OCI-LY3 (cell line): ENCODE measurements around the gene WWC1.

ENCODE experiments used
- H2AFZ ChIP-seq: fragments of 200-600, 300-600 bp; shearing (Covaris generic); 2 replicates; pipeline ENCODE4 v1.6.0; 2014; ENCODE audit warnings: antibody characterized with exemption, low read depth, low read length
- H3K27ac ChIP-seq: fragments of 200-600, 300-600 bp; sonication (generic); 2 replicates; pipeline ENCODE4 v1.5.1; 2014; ENCODE audit warnings: mild to moderate bottlenecking, low read length, moderate library complexity, mixed read lengths
- H3K27me3 ChIP-seq: fragments of 200-600, 300-600 bp; sonication (generic); 2 replicates; pipeline ENCODE4 v1.6.1; 2014; ENCODE audit warnings: low read depth, low read length, mixed read lengths
- H3K36me3 ChIP-seq: fragments of 200-600, 300-600 bp; sonication (generic); replicated peaks from 2 replicates; pipeline ENCODE3; 2014; ENCODE audit warnings: low read depth, low read length, mixed read lengths
- H3K4me1 ChIP-seq: fragments of 300-600, 200-600 bp; sonication (generic); 2 replicates; pipeline ENCODE4 v1.6.1; 2014; ENCODE audit warnings: low read length, mixed read lengths
- H3K4me2 ChIP-seq: fragments of 200-600, 300-600 bp; sonication (generic); 2 replicates; pipeline ENCODE4 v1.6.1; 2014; ENCODE audit warnings: low read length, mixed read lengths
- H3K4me3 ChIP-seq: fragments of 300-600, 200-600 bp; sonication (generic); 2 replicates; pipeline ENCODE4 v1.5.1; 2014; ENCODE audit warnings: antibody characterized with exemption, mild to moderate bottlenecking, low read length, moderate library complexity
- H3K79me2 ChIP-seq: fragments of 300-600, 200-600 bp; shearing (Covaris generic); 2 replicates; pipeline ENCODE4 v1.6.1; 2014; ENCODE audit warnings: mild to moderate bottlenecking, low read length, mixed read lengths
- H3K9ac ChIP-seq: fragments of 300-600, 200-600 bp; shearing (Covaris generic); 2 replicates; pipeline ENCODE4 v1.6.0; 2014; ENCODE audit warnings: mild to moderate bottlenecking, low read length, moderate library complexity
- H3K9me3 ChIP-seq: fragments of 200-600, 300-600 bp; shearing (Covaris generic); 2 replicates; pipeline ENCODE4 v1.6.1; 2014; ENCODE audit warnings: low read length, mixed read lengths; ENCODE audit not compliant: insufficient read depth
- H4K20me1 ChIP-seq: fragments of 200-600, 300-600 bp; sonication (generic); 2 replicates; pipeline ENCODE4 v1.6.1; 2016; ENCODE audit warnings: low read length, mixed read lengths; ENCODE audit not compliant: insufficient read depth
- CTCF ChIP-seq: fragments of 200-600, 300-600 bp; sonication (generic); IDR thresholded peaks from 2 replicates; pipeline ENCODE4 v1.5.1; 2014; ENCODE audit warnings: antibody characterized with exemption, low read length, low read depth
- EZH2phosphoT487 ChIP-seq: fragments of 200-600 bp; shearing (Covaris generic); IDR thresholded peaks from 2 replicates; pipeline ENCODE4 v1.6.1; 2018; ENCODE audit warnings: antibody characterized with exemption, mixed run types, low read depth

Gene WWC1

GRCh38 chr5:168327994-168328393 lies 36.5 kb downstream of the WWC1 start:
- H2AFZ ChIP-seq = no peak overlapping the region
- peaks cover 17% of the 10 kb centered on the region for H3K4me1 ChIP-seq
- H3K4me2 ChIP-seq = peak overlapping the region; percentile 56
- H3K79me2 ChIP-seq = peaks cover 15% of the 10 kb centered on the region; the same call in 1 of the 2 replicates
- H3K4me3 ChIP-seq = 0 out of 2 replicates have a peak overlapping the region, but pooled peaks have one; percentile 40
- H3K9ac ChIP-seq = no peak overlapping the region
- TF ChIP-seq EZH2phosphoT487 = no peak
- no peak overlapping the region for H3K27ac ChIP-seq
- peaks cover 30% of the 10 kb centered on the region for H4K20me1 ChIP-seq
- H3K27me3 ChIP-seq = no peaks in the 10 kb centered on the region
- no peaks in the 10 kb centered on the region for H3K36me3 ChIP-seq
- no peaks in the 10 kb centered on the region for H3K9me3 ChIP-seq

- Histone ChIP-seq H3K9ac (no peak overlapping the region), H4K20me1 (peaks cover 32% of the 10 kb centered on the region), H3K27me3 (no peaks in the 10 kb centered on the region), H3K36me3 (no peaks in the 10 kb centered on the region), H3K9me3 (no peaks in the 10 kb centered on the region), H3K27ac (no peak overlapping the region), H3K4me2 (peak overlapping the region; percentile 56), H3K4me3 (0 out of 2 replicates have a peak overlapping the region, but pooled peaks have one; percentile 40), H3K4me1 (peaks cover 17% of the 10 kb centered on the region), H2AFZ (no peak overlapping the region), H3K79me2 (peaks cover 15% of the 10 kb centered on the region; the same call in 1 of the 2 replicates)
- TF ChIP-seq EZH2phosphoT487 (no peak), CTCF (no peak)
These were observed 37.4 kb downstream of the WWC1 start for GRCh38 chr5:168328814-168329213.

- peaks cover 15% of the 10 kb centered on the region; the same call in 1 of the 2 replicates for H3K79me2 ChIP-seq
- H3K4me3 ChIP-seq = no peak overlapping the region
- H3K4me1 ChIP-seq = peaks cover 17% of the 10 kb centered on the region
- no peak overlapping the region for H3K4me2 ChIP-seq
- H3K9ac ChIP-seq = no peak overlapping the region
- no peak overlapping the region for H2AFZ ChIP-seq
- peaks cover 34% of the 10 kb centered on the region for H4K20me1 ChIP-seq
- no peak for TF ChIP-seq CTCF
- no peaks in the 10 kb centered on the region for H3K9me3 ChIP-seq
- no peak overlapping the region for H3K27ac ChIP-seq
- H3K27me3 ChIP-seq = no peaks in the 10 kb centered on the region
- H3K36me3 ChIP-seq = no peaks in the 10 kb centered on the region
These were observed 37.9 kb downstream of the WWC1 start for GRCh38 chr5:168329302-168329701.

GRCh38 chr5:168332042-168332441 lies 40.6 kb downstream of the WWC1 start:
- Histone ChIP-seq H3K9me3 (no peaks in the 10 kb centered on the region), H2AFZ (no peak overlapping the region), H3K27ac (no peak overlapping the region), H4K20me1 (peaks cover 45% of the 10 kb centered on the region), H3K4me1 (peaks cover 26% of the 10 kb centered on the region), H3K36me3 (no peaks in the 10 kb centered on the region), H3K79me2 (peaks cover 14% of the 10 kb centered on the region; the same call in 1 of the 2 replicates), H3K4me3 (no peak overlapping the region), H3K9ac (no peak overlapping the region), H3K4me2 (no peak overlapping the region), H3K27me3 (no peaks in the 10 kb centered on the region)
- TF ChIP-seq CTCF (no peak), EZH2phosphoT487 (no peak)

GRCh38 chr5:168334280-168334679 lies 42.8 kb downstream of the WWC1 start:
- no peak overlapping the region for H3K9ac ChIP-seq
- H4K20me1 ChIP-seq = peaks cover 32% of the 10 kb centered on the region
- no peaks in the 10 kb centered on the region for H3K9me3 ChIP-seq

More at GRCh38 chr5:168334280-168334679, 42.8 kb downstream of the WWC1 start:
- no peak for TF ChIP-seq CTCF
- TF ChIP-seq EZH2phosphoT487 = no peak
- no peak overlapping the region for H3K4me2 ChIP-seq
- no peaks in the 10 kb centered on the region for H3K27me3 ChIP-seq
- H3K27ac ChIP-seq = no peak overlapping the region
- H3K36me3 ChIP-seq = no peaks in the 10 kb centered on the region
- no peaks in the 10 kb centered on the region for H3K79me2 ChIP-seq
- peaks cover 9% of the 10 kb centered on the region for H3K4me1 ChIP-seq
- no peak overlapping the region for H2AFZ ChIP-seq
- H3K4me3 ChIP-seq = no peak overlapping the region
